Testis (tissue), 2 donors: ENCODE results near the gene TRIM72.

Experiments used
- CTCF ChIP-seq, 3 experiments: fragments of 450-650 bp in 2 of 3; fragments of 200-600 bp in 1 of 3; sonication (generic) in 1 of 3; IDR thresholded peaks; one replicate each; pipeline ENCODE4 v1.5.1; 2016 to 2019; ENCODE audit warnings: antibody characterized with exemption in 3 of 3, mild to moderate bottlenecking in 2 of 3, moderate library complexity in 1 of 3
- POLR2A ChIP-seq: fragments of 450-650 bp; IDR thresholded peaks from one replicate; pipeline ENCODE4 v1.6.1; 2017; ENCODE audit warnings: antibody characterized with exemption, mild to moderate bottlenecking, moderate library complexity

DNA sequence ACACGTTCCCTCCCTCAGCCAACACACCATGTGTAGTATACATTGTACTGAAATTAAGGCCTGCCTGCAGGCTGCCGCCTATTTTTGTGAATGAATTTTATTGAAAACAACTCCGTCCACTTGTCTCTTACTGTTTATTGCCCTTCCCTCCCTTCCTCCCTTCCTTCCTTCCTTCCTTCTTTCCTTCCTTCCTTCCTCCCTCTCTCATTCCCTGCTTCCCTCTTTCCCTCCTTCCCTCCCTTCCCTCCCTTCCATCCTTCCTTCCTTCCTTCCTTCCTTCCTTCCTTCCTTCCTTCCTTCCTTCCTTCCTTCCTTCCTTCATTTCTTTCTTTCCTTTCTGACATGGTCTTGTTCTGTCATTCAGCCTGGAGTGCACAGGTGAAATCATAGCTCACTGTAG lies 48.2 kb downstream of the TRIM72 start:
- TF ChIP-seq POLR2A (no peak), CTCF (IDR thresholded peaks at IDR 0.05) (no peak)
